Prostate gland (tissue), 2 donors: Measurements from ENCODE around the gene FOXF1. TPM values are rescaled to one million over a fixed set of nuclear protein-coding genes. Genes with fewer than 3 reads are reported as not detected.

Source experiments
- DNase-seq: peaks from one replicate; pipeline ENCODE4 v3.0.0-alpha.2; 2019; ENCODE audit warnings: low spot score
- H3K27ac ChIP-seq, 2 donors: fragments of 200-600 bp; sonication (generic); 2 replicates each; pipeline ENCODE4 v1.5.1; 2017 to 2019
- H3K27me3 ChIP-seq: fragments of 200-600 bp; sonication (generic); replicated peaks from 2 replicates; pipeline ENCODE4 v1.5.1; 2019; ENCODE audit not compliant: insufficient read depth
- H3K36me3 ChIP-seq, 2 donors: fragments of 200-600 bp; sonication (generic); 1 replicate in 1 of 2; 2 replicates in 1 of 2; pipeline versions ENCODE4 v1.5.1 to v1.8.1; 2017 to 2019
- H3K4me1 ChIP-seq: fragments of 200-600 bp; sonication (generic); replicated peaks from 2 replicates; pipeline ENCODE4 v1.5.1; 2019
- H3K4me3 ChIP-seq, 2 donors: fragments of 200-600 bp; sonication (generic); 2 replicates each; pipeline ENCODE4 v1.5.1; 2017 to 2019
- H3K9me3 ChIP-seq: fragments of 200-600 bp; sonication (generic); 2 replicates; pipeline ENCODE4 v1.5.1; 2017
- POLR2A ChIP-seq: fragments of 450-650 bp; IDR thresholded peaks from one replicate; pipeline ENCODE4 v1.6.1; 2016; ENCODE audit warnings: antibody characterized with exemption, mild to moderate bottlenecking
- POLR2AphosphoS5 ChIP-seq: sonication (generic); formaldehyde crosslinking; IDR thresholded peaks from one replicate; pipeline ENCODE4 v1.6.1; 2017; ENCODE audit warnings: antibody characterized with exemption
- WGBS: methylation state at CpG from one replicate; pipeline ENCODE4 v1.1.5; 2018; 5-methylcytosine and 5-hydroxymethylcytosine counted together
- intact Hi-C: fragments of 100-400 bp; cut with DNase I; formaldehyde crosslinking; loops from one replicate; pipeline ENCODE4 v1.14.2; 2022
- total RNA-seq, 2 donors: library from RNA; depleted of rRNA; stranded (reverse); fragments of >200 nt; gene quantifications; one replicate each; pipeline ENCODE4 v1.1.0, GENCODE V29; 2016
- TF ChIP-seq, protein P1 (sequence below), 4 experiments: fragments of 200-600 bp in 2 of 4; fragments of 450-650 bp in 2 of 4; sonication (generic) in 2 of 4; IDR thresholded peaks; 1 replicate in 3 of 4; 2 replicates in 1 of 4; pipeline ENCODE4 v1.5.1; 2016 to 2019; ENCODE audit warnings: antibody characterized with exemption in 4 of 4, mild to moderate bottlenecking in 2 of 4, moderate library complexity in 2 of 4

FOXF1 gene
- total RNA-seq, 2 donors from 2014 or later: 5.3 to 6.9 TPM

DNA sequence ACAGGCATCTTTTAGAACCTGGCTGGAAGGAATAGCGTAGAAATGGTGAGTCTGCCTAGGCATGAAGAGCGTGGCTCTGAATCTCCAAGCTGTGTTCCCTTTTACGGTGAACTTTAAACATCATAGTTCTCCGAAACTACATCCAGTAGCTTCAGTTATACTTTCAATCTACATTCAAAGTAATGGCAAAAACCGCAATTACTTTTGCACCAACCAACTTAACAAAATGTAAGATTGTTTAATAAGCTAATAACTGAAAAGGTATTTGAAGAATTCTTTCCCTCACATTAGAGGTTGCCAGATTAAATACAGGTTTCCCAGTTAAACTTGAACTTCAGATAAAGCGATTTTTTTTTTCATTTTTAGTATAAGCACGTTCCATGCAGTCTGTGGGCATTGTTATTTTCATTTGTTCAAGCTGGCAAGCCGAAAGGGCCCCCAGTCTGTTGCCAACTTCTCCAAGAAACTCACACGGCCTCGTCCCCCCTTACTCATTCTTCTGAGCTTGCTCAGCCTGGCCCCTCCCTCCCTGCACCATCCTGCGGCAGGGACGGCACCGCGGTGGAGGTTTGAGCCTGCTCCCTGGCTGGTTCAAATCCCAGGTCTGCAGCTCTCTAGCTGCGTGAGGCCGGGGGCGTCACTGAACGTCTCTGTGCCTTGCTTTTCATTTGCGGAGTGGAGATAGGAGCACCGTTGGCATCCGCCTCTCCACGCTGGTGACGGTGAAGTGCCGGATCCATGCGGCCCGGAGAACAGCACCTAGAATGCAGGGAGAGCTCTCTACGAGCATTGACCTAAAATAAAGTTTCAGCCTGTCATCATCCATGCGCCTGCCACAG lies 48.2 kb downstream of the FOXF1 start:
- Histone ChIP-seq H3K27ac (no peak overlapping the region), H3K27me3 (no peaks in the 10 kb centered on the region), H3K9me3 (no peaks in the 10 kb centered on the region), H3K4me3 (no peak overlapping the region), H3K4me1 (no peaks in the 10 kb centered on the region), H3K36me3 (no peaks in the 10 kb centered on the region)
- intact Hi-C loops: no loop called here
- DNase-seq: no peak
- 63% methylated on average over 28 of the region's 28 CpGs for WGBS
- TF ChIP-seq POLR2AphosphoS5 (no peak), POLR2A (no peak)
- TF ChIP-seq, protein P1, sequence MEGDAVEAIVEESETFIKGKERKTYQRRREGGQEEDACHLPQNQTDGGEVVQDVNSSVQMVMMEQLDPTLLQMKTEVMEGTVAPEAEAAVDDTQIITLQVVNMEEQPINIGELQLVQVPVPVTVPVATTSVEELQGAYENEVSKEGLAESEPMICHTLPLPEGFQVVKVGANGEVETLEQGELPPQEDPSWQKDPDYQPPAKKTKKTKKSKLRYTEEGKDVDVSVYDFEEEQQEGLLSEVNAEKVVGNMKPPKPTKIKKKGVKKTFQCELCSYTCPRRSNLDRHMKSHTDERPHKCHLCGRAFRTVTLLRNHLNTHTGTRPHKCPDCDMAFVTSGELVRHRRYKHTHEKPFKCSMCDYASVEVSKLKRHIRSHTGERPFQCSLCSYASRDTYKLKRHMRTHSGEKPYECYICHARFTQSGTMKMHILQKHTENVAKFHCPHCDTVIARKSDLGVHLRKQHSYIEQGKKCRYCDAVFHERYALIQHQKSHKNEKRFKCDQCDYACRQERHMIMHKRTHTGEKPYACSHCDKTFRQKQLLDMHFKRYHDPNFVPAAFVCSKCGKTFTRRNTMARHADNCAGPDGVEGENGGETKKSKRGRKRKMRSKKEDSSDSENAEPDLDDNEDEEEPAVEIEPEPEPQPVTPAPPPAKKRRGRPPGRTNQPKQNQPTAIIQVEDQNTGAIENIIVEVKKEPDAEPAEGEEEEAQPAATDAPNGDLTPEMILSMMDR (IDR thresholded peaks at IDR 0.05): no peak

DNA sequence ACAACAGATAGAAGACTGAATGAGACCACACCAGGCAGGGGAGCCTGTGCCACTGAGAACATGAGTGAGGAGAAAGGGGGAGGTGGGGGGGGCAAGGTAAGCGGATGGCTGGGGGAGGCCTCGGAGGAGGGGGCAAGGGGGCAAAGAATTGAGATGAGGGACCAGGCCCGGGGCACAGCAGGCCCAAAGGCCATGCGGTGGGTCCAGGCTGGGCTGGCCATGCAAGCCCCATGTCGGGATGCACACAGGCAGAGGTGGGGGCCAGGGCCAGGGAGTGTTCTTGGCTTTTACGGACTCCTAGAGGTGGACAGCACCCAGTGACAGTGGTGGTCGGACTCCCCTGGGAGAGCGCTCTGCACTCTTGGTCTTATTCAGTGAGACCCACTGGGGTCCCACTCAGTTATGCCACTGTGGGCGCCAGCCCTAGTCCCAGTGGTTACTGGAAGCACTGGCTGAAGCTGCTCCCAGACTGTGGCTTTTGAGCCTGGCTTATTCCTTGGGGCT lies 49.5 kb downstream of the FOXF1 start:
- Histone ChIP-seq H3K27ac (no peak overlapping the region), H3K36me3 (no peaks in the 10 kb centered on the region), H3K4me1 (peaks cover 3% of the 10 kb centered on the region), H3K9me3 (no peaks in the 10 kb centered on the region), H3K27me3 (peaks cover under 1% of the 10 kb centered on the region), H3K4me3 (no peak overlapping the region)
- no peak for DNase-seq
- WGBS: 76% methylated on average over 9 of the region's 9 CpGs
- intact Hi-C loops: no loop called here
- no peak for TF ChIP-seq POLR2AphosphoS5
- TF ChIP-seq POLR2A: no peak
- TF ChIP-seq, protein P1 (IDR thresholded peaks at IDR 0.05): no peak

DNA sequence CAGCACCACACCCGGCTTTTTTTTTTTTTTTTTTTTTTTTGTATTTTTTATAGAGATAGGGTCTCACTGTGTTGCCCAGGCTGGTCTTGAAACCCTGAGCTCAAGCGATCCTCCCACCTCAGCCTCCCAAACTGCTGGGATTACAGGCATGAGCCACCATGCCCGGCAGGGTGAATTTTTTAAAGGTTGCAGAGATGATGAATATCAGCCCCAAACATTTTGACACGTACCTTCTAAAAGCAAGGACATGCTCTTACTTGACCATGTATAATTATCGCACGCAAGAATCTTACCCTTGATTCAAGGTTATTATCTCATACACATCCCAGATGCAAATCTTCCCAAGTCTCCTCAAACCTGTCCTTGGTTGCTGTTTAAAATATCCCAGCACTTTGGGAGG lies 52.0 kb downstream of the FOXF1 start:
- no peak for DNase-seq
- Histone ChIP-seq H3K4me1 (peaks cover 3% of the 10 kb centered on the region), H3K27ac (no peak overlapping the region), H3K27me3 (peaks cover 21% of the 10 kb centered on the region), H3K36me3 (no peaks in the 10 kb centered on the region), H3K9me3 (no peaks in the 10 kb centered on the region), H3K4me3 (no peak overlapping the region)
- intact Hi-C loops: no loop called here
- no peak for TF ChIP-seq POLR2AphosphoS5
- TF ChIP-seq, protein P1 (IDR thresholded peaks at IDR 0.05): no peak
- TF ChIP-seq POLR2A: no peak
- WGBS: 63% methylated on average over 6 of the region's 6 CpGs

DNA sequence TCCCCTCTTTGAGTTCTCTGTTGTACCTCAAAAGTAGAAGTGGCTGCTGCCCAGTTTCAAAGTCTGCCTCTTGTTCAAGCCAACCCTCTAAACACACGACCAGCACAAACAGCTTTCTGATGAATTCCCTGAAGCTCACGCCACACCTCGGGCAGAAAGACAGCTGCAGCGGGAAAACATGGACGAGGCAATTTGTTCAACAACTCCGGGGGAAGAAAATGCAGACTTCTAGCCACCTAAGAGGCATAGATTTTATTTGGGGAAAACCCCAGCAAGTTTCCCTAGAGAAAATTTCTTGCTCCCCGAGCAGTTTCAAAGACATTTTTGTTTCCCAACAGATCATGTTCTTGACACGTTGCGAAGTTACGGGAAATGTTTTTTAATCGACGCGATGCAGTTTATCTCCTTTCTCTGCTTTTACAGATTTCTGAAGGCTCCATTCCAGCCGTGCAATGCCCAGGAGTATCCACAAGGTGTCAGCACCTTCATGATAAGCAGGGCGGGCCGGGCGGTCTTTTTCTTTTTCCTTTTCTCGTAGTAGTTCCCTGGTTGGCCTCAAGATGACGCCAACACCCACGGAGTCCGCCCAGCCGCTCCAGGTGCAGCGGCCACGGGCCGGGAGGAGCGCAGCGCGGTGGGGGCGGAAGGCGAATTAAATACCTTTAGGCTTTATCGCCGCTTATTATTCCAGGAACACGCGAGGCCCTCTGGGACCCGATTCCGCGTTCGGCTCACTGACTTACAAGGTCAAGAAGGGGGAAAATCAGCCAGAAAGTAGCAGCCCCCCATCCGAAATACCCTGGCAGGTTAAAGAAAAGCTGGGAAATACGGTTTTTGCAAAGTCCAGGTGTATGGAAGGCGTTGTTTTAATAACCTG lies 53.4 kb downstream of the FOXF1 start:
- under 1% methylated on average over 41 of the region's 41 CpGs for WGBS
- no peak overlapping the region for H3K4me3 ChIP-seq
- peak; percentile 90 for DNase-seq

More for the DNA sequence above, 53.4 kb downstream of the FOXF1 start:
- TF ChIP-seq, protein P1 (IDR thresholded peaks at IDR 0.05): peak; percentile 100
- TF ChIP-seq POLR2AphosphoS5 (peak; percentile 70), POLR2A (no peak)
- Histone ChIP-seq H3K4me1 (peaks cover 3% of the 10 kb centered on the region), H3K9me3 (no peaks in the 10 kb centered on the region), H3K27me3 (peaks cover 33% of the 10 kb centered on the region), H3K36me3 (no peaks in the 10 kb centered on the region), H3K27ac (no peak overlapping the region)
- intact Hi-C loops: loop anchor here (2.0 kb wide), 2 partner anchors 499 to 715 kb away; no protein-coding TSS in a partner anchor

Other genes starting within 250 kb of the FOXF1 start
- gene MTHFSD, start 44.7 kb downstream of the FOXF1 start, total RNA-seq: 10 to 100 TPM; 23.7 to 43.8 TPM
- gene FOXC2, start 56.3 kb downstream of the FOXF1 start, total RNA-seq: 1 to 10 TPM in 1 of 2 donors, under 1 TPM in 1; 0.41 to 6.5 TPM
- 1 to 10 TPM in 1 of 2 donors, under 1 TPM in 1; 0.87 to 8.6 TPM for gene FOXL1, start 68.0 kb downstream of the FOXF1 start, total RNA-seq